ENCODE results near the gene PCDHGA5.
A peak's percentile ranks its signal among the peaks of the same experiment; 100 is the strongest.

- TF ChIP-seq, protein P1, sequence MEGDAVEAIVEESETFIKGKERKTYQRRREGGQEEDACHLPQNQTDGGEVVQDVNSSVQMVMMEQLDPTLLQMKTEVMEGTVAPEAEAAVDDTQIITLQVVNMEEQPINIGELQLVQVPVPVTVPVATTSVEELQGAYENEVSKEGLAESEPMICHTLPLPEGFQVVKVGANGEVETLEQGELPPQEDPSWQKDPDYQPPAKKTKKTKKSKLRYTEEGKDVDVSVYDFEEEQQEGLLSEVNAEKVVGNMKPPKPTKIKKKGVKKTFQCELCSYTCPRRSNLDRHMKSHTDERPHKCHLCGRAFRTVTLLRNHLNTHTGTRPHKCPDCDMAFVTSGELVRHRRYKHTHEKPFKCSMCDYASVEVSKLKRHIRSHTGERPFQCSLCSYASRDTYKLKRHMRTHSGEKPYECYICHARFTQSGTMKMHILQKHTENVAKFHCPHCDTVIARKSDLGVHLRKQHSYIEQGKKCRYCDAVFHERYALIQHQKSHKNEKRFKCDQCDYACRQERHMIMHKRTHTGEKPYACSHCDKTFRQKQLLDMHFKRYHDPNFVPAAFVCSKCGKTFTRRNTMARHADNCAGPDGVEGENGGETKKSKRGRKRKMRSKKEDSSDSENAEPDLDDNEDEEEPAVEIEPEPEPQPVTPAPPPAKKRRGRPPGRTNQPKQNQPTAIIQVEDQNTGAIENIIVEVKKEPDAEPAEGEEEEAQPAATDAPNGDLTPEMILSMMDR (conservative IDR thresholded peaks at IDR 0.05 in 1 of 2, IDR thresholded peaks at IDR 0.05 in 1 of 2; ENCODE audit: low read depth in 1 of 2, low read length in 2 of 2): peak; percentile 7 to 17
- peak; percentile 23 for TF ChIP-seq EZH2 (IDR thresholded peaks at IDR 0.05; ENCODE audit: low read length, missing control alignments)
Observed at GRCh38 chr5:141363952-141364660, at the start of gene PCDHGA5.
